Stimulated activated CD8-positive, alpha-beta memory T cell treated with anti-CD3 and anti-CD28 coated beads, Interleukin-2, amount 100 ng/mL, for 1 hour (primary cell): ENCODE data around the gene PCSK2.

Experiments used
- DNase-seq, 2 donors: peaks; one replicate each; pipeline ENCODE4 v3.0.0-alpha.2; 2020; ENCODE audit warnings: low read depth in 2 of 2

Gene PCSK2

DNA sequence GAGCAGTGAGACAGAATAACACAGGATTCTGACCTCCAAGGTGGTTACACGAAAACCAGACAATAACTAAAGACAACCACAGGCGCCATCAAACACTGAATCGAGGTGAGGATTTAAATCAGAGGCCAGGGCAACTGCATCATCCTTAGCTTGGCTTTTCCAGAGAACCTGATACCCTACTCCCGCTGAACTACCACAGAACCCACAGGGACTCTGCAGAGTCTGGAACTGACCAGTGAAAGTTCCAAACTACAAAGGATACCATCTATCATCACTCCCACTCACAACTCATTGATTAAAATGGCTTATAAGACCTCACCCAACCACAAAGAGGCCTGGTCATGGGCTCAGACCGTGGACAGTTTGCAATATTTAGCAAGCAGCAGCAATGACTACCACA is 219.3 kb downstream of the PCSK2 start:
- no peak for DNase-seq

- no peak for DNase-seq
These were observed 221.2 kb downstream of the PCSK2 start for GRCh38 chr20:17448071-17448470.

DNA sequence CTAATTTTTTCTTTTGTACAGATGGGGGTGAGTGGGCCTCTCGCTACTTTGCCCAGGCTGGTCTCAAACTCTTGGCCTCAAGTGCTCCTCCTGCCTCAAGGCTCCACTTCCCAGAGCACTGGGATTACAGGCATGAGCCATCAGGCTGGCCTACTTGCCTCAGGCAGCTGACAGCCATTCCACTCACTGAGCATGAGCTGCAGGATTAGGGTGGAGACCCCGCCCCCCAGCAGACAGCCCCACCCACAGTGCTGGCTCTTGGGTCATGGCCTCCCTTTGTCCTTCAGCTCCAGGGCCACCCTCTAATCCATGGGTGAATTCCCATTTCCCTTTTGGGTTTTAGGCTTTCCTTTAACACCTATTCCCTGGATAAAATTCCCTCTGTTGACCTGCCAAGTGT is 222.2 kb downstream of the PCSK2 start:
- no peak for DNase-seq

- no peak for DNase-seq
These were observed 225.6 kb downstream of the PCSK2 start for GRCh38 chr20:17452441-17452840.

DNA sequence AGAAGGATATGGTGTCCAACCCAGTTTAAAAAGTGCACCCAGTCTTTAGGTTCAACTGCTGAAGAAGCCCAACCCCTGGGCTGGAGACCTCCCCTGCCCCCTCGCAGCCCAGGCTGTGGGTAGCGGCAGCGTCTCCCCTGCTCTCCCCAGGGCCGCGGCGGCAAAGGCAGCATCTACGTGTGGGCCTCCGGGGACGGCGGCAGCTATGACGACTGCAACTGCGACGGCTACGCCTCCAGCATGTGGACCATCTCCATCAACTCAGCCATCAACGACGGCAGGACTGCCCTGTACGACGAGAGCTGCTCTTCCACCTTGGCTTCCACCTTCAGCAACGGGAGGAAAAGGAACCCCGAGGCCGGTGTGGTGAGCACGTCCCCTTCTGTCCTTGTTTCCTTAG is 226.8 kb downstream of the PCSK2 start:
- no peak for DNase-seq

DNA sequence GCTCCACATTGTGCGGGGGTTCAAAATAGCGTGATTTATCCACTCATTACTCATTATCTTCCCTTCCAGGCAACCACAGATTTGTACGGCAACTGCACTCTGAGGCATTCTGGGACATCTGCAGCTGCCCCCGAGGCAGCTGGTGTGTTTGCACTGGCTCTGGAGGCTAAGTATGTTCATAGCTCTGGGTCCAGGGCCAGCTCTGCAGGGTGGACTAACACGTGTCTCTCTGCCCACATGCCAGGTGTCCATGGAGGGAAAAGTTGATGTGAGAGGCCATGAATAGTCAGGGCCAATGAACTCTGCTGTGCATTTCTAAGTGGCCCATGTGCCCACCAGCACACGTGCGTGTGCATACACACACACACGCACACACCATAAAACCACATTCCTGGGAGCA is 229.4 kb downstream of the PCSK2 start:
- DNase-seq = no peak

- no peak for DNase-seq
These were observed 230.2 kb downstream of the PCSK2 start for GRCh38 chr20:17457079-17457478.

DNA sequence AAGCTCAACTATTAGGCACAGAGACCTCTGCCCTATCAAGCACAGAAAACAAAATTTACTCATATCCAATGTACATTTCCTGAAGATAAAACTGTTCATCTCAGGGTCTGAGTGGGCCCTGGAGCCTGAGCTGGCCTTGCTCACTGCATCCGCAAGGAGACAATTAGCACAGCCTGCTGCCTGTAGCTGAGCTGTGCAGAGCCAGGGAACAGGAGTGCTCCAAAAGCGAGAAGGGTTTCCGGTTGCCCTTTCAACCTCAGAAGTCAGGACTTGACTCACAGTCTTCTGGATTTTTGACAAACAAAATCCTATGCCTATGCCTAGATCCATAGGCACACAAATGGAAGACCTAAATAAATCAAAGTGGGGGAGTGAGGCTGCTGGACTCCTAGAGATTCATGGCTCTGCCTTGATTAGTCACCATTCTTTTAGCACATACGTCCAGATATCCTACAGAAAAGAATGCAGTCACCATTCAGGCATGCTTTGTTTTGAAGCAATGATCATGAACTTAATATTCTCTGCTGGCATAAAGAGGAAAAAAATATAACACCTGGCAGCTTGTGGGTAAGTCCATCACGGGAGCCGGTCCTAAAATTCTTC is 230.8 kb downstream of the PCSK2 start:
- DNase-seq = no peak

DNA sequence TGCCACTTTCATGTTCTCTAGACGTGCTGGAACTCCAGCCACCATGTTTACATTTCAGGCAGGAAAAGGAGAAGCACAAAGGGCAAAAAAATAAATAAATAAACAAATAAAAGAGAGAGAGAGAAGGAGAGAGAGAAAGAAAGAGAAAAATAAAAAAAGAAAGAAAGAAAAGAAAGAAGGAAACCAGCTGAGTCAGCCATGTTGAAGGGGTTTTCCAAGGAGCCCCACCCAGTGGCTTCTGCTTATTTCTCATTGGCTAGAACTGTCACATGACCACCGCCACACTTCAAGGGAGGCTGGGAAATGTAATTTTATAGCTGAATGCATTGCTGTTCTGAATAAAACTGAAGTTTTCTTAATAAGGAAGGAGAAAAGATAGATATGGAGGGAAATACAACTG is 233.3 kb downstream of the PCSK2 start:
- no peak for DNase-seq

DNA sequence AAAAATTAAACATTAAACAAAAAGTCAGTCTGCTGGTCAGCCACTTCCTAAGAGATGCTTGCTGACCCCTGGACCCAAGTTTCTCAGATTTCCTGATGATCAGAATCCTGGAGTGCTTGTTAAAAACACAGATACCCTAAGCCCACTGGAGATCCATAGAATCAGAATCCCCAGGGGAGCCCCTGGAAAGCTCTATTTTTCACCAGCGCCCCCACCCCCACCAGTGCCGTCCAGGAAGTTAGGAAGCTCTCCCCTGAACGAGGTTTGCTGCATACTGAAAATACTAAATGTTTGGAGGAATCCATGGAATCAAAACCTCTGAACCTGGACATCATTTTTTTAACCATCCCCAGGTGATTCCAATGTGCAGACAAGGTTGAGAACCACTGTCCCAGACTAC is 235.1 kb downstream of the PCSK2 start:
- no peak for DNase-seq

DNA sequence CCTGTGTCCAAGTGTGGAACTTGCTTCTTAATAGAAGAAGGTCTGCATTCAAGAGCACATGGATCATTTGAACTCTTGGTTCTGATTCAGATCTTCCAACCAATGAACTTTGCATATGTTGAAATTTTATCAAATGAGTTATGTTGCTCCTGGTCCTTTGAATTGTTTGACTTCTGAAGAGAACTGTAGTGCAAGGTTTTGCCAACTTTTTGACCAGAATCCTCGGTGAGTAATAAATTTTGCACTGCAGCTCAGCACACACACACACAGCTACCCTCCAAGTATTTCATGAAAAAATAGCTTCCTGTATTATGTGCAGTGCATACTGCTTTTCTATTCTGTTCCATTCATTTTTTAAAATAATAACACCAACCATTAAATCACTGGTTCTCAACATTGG is 236.9 kb downstream of the PCSK2 start:
- no peak for DNase-seq

GRCh38 chr20:17465236-17465635 is 238.4 kb downstream of the PCSK2 start:
- no peak for DNase-seq

DNA sequence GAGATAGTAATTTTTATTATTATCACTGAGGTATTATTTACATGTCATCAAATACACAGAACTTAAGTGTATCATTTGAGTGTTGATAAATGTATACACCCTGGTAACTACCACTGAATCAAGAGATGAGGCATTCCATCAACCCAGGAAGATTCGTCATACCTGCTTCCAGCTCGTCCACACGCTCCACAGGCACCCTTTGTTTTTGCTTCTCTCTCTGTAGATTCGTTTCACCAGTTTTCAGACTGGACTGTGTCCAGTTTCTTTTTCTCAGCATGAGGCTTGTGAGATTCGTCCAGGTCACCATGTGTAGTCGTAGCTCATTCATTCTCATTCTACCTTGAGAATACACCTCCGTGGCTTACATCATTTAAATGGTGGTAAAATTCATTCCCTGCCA is 239.8 kb downstream of the PCSK2 start:
- no peak for DNase-seq

GRCh38 chr20:17467120-17467655 is 240.3 kb downstream of the PCSK2 start:
- DNase-seq = no peak

- DNase-seq = no peak
These were observed 241.4 kb downstream of the PCSK2 start for GRCh38 chr20:17468073-17468840.

GRCh38 chr20:17469246-17470030 is 242.6 kb downstream of the PCSK2 start:
- DNase-seq = no peak

GRCh38 chr20:17470521-17470920 is 243.7 kb downstream of the PCSK2 start:
- DNase-seq = no peak

DNA sequence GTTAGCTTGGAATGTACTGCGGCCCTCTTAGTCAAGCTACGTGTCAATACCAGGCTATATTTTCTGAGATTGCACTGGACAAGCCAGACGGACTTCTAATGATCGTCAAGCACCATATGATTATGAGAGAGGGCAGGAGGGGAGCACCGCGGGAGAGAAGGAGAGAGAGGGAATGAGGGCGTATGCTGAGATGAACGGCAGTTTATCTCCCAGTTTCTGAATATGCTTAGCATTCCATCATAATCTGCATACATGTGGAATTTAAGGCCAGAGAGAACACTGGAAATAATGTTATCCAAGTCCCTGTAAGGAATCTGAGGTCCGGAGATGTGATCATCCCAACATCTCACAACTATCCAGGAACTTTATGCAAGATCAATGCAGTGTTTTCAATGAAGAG is 244.1 kb downstream of the PCSK2 start:
- no peak for DNase-seq

- no peak for DNase-seq
These were observed 244.9 kb downstream of the PCSK2 start for GRCh38 chr20:17471606-17472187.

- no peak for DNase-seq
These were observed 246.8 kb downstream of the PCSK2 start for GRCh38 chr20:17473659-17474058.

- no peak for DNase-seq
These were observed 252.3 kb downstream of the PCSK2 start for GRCh38 chr20:17479063-17479657.

DNA sequence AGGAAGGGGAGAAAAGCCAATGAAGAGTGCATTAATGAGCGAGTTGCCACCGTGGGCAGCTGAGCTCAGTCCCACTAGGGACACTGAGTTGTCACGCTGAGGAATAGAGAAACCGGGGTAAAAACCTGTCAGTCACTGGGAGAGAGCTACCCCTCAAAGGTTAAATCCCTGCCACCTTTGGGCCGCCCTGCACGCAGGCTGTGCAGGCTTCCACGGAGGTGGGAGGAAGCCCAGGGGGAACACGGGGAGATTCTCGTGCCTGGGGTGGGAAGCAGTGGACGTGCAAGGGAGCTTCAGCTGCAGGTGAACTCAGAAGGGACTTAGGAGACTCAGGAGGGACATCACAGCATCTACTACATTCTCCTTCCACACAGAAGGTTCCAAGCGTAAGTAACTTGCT is 253.9 kb downstream of the PCSK2 start:
- DNase-seq = no peak
